GM12875 (cell line): ENCODE data around the gene LYRM4.

Experiments
- H3K4me3 ChIP-seq: one replicate; pipeline ENCODE4 v1.5.1; 2011; ENCODE audit warnings: low read depth, low read length, control low read depth
- TF ChIP-seq, protein P1 (sequence below): IDR thresholded peaks from 2 replicates; pipeline ENCODE4 v1.5.1; 2011; ENCODE audit warnings: low read depth, mild to moderate bottlenecking, control low read depth, inconsistent platforms, low read length, moderate library complexity, borderline replicate concordance; ENCODE audit not compliant: insufficient read depth

LYRM4 gene

GRCh38 chr6:5275497-5275896 is 14.7 kb upstream of the LYRM4 start:
- H3K4me3 ChIP-seq, result no peak overlapping the region
- TF ChIP-seq, protein P1, sequence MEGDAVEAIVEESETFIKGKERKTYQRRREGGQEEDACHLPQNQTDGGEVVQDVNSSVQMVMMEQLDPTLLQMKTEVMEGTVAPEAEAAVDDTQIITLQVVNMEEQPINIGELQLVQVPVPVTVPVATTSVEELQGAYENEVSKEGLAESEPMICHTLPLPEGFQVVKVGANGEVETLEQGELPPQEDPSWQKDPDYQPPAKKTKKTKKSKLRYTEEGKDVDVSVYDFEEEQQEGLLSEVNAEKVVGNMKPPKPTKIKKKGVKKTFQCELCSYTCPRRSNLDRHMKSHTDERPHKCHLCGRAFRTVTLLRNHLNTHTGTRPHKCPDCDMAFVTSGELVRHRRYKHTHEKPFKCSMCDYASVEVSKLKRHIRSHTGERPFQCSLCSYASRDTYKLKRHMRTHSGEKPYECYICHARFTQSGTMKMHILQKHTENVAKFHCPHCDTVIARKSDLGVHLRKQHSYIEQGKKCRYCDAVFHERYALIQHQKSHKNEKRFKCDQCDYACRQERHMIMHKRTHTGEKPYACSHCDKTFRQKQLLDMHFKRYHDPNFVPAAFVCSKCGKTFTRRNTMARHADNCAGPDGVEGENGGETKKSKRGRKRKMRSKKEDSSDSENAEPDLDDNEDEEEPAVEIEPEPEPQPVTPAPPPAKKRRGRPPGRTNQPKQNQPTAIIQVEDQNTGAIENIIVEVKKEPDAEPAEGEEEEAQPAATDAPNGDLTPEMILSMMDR, result no peak

- TF ChIP-seq, protein P1, result no peak
- H3K4me3 ChIP-seq, result no peak overlapping the region
Observed at GRCh38 chr6:5274231-5274630, 13.5 kb upstream of the LYRM4 start.

DNA sequence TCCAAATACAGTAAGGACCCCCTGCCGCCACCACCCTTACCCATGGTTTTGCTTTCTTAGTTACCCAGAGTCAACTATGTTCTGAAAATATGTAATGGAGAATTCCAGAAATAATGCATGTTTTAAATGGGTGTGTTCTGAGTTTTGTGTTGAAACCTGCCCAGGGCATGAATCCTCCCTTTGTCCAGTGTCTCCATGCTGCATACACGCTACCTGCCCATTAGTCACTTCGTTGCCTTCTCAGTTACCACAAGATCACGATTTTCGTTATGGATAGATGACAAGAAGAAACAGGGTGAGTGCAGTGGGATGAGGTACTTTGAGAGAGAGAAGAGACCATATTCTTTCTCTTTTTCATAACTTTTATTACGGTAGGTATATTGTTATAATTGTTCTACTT is 11.2 kb upstream of the LYRM4 start:
- TF ChIP-seq, protein P1, result no peak

GRCh38 chr6:5270093-5270680 is 9.4 kb upstream of the LYRM4 start:
- no peak overlapping the region for H3K4me3 ChIP-seq
- TF ChIP-seq, protein P1, result no peak

More for the DNA sequence above, 11.2 kb upstream of the LYRM4 start:
- no peak overlapping the region for H3K4me3 ChIP-seq

GRCh38 chr6:5266423-5266822 is 5.7 kb upstream of the LYRM4 start:
- H3K4me3 ChIP-seq, result no peak overlapping the region
- TF ChIP-seq, protein P1, result no peak

- TF ChIP-seq, protein P1, result no peak
- H3K4me3 ChIP-seq, result peak overlapping the region; percentile 67
Observed at GRCh38 chr6:5261545-5262109, 877 bp upstream of the LYRM4 start.

GRCh38 chr6:5260111-5260620 is 584 bp downstream of the LYRM4 start:
- H3K4me3 ChIP-seq, result peak overlapping the region; percentile 67
- TF ChIP-seq, protein P1, result no peak
